ENCODE data around the gene FGF14.

Gene FGF14

DNA sequence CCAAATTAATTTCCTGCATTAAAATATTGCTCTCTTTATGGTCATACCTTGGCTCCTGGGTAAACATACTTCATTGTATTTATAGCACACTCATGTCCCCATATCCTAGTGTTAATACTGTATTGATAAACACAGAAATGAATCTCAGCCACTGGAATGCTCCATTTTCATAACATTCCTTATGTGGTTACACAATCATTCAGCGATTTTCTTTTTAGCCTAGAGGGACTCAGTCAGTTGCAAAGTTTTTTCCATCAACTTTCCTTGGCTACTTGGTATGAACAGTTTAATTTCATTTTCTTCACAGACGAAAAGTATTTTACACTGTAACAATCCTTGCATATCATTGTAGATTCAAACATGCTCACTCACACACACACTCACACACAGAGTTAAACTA lies 471.5 kb downstream of the FGF14 start:
- H3K27ac ChIP-seq: no peak overlapping the region
- TF ChIP-seq CTCF (conservative IDR thresholded peaks at IDR 0.05) (no peak), ZFX (IDR thresholded peaks at IDR 0.05) (no peak)

GRCh38 chr13:101925731-101926130 lies 476.1 kb downstream of the FGF14 start:
- H3K27ac ChIP-seq: no peak overlapping the region
- no peak for TF ChIP-seq ZFX (IDR thresholded peaks at IDR 0.05)
- no peak for TF ChIP-seq CTCF (conservative IDR thresholded peaks at IDR 0.05)

DNA sequence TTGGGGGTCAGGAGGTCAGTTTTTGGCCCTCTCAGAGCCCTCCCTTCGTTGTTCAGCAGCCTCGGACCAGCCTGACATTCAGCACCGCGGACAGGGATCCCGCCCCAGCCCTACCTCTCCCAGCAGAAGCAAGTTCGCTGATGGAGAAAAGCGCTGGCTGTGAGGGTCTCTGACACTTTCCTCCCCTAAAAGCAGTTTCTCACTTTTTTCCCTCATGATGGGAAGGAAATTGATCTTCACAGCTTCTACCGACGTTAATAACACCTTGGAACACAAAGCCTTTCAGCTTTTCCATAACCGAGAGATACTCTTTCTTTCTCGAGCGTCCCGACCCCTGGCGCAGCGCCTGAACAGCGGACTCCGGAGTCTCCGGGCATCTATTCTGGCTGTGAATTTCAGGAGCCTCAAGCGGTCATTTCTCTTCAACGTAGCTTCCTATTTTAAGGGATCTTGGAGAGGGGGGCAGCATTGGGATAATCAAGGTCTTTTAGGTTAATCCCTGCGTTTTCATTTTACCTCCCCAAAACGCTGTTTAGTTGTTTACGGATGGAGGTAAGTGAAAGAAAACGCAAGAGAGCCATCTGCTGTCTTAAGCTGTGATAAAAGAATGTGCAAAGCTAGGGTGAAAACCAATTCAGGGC lies 482.2 kb downstream of the FGF14 start:
- H3K27ac ChIP-seq: no peak overlapping the region
- no peak for TF ChIP-seq ZFX (IDR thresholded peaks at IDR 0.05)
- TF ChIP-seq CTCF (conservative IDR thresholded peaks at IDR 0.05): no peak

GRCh38 chr13:101917833-101918661 lies 483.8 kb downstream of the FGF14 start:
- no peak overlapping the region for H3K27ac ChIP-seq
- no peak for TF ChIP-seq ZFX (IDR thresholded peaks at IDR 0.05)
- TF ChIP-seq CTCF (conservative IDR thresholded peaks at IDR 0.05): no peak

GRCh38 chr13:101917475-101917810 lies 484.4 kb downstream of the FGF14 start:
- H3K27ac ChIP-seq: no peak overlapping the region
- TF ChIP-seq ZFX (IDR thresholded peaks at IDR 0.05): no peak
- TF ChIP-seq CTCF (conservative IDR thresholded peaks at IDR 0.05): no peak

DNA sequence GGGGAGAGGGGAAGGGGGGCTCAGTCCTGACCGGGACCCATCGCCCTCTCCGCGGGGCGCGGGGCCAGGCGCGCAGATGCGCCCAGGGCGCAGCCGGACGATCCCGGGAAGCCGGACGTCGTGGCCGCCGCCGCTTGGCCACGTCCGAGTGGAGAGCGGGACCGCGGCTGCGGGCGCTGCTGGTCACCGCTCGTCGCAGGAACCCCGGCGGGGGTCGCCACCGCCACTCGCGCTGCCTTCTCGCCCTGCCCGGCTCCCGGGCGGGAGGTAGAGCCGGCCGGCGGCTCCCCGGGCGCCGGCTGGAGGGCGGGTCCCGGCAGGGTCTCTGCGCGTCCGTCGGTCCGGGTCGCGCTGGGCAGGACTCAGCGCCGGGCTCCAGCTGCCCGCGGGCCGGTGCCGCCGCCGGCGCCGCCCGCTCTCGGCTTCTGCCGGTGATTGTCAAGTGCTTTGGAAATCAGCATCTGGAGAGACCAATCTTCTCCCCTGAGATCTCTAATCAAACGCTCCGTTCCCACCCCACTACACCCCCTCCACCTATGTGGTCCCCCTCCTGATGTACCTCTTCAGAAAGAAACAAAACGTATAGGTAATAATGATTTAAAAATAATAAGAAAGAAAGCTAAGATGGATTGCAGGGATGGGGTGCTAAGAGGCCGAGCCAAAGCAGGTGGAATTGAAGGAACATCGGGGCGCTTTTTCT lies 484.9 kb downstream of the FGF14 start:
- TF ChIP-seq ZFX (IDR thresholded peaks at IDR 0.05) (no peak), CTCF (conservative IDR thresholded peaks at IDR 0.05) (no peak)

More for the DNA sequence above, 484.9 kb downstream of the FGF14 start:
- no peak overlapping the region for H3K27ac ChIP-seq

Data from C4-2B (cell line).